Stimulated activated CD4-positive, alpha-beta T cell treated with anti-CD3 and anti-CD28 coated beads, Interleukin-12 subunit alpha, Interleukin-12 subunit beta, amount 100 ng/mL, for 24 hours (primary cell): ENCODE data around the gene CLN3.
"Not testable (repeated sequence)": the region's sequence is repeated elsewhere in the genome, so short reads cannot be mapped to it uniquely, and the experiment has no call there.

Source experiments
- DNase-seq, 2 experiments: peaks; one replicate each; pipeline ENCODE4 v3.0.0-alpha.2; 2020; ENCODE audit warnings: low read depth in 2 of 2

CLN3 gene

GRCh38 chr16:28513484-28514181, 21.8 kb upstream of the CLN3 start:
- DNase-seq: no peak

- DNase-seq: no peak
Measured at GRCh38 chr16:28511801-28512789, 20.2 kb upstream of the CLN3 start.

DNA sequence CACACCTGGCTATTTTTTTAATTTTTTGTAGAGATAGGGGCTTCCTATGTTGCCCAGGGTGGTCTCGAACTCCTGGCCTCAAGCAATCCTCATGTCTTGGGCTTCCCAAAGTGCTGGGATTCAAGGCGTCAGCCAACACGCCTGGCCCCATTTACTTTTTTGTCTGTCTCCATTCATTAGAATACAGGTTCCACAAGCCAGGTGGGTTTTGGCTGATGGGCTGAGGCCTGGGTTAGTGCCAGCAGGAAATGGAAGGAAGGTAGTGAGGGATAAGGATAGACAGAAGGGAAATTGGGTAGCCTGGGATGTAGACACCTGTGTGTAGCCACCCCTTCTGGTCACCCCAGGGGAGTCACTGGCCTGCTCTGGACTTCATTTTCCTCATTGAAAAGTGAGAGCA, 19.2 kb upstream of the CLN3 start:
- DNase-seq: no peak

- no peak for DNase-seq
Measured at GRCh38 chr16:28505489-28506137, 13.7 kb upstream of the CLN3 start.

DNA sequence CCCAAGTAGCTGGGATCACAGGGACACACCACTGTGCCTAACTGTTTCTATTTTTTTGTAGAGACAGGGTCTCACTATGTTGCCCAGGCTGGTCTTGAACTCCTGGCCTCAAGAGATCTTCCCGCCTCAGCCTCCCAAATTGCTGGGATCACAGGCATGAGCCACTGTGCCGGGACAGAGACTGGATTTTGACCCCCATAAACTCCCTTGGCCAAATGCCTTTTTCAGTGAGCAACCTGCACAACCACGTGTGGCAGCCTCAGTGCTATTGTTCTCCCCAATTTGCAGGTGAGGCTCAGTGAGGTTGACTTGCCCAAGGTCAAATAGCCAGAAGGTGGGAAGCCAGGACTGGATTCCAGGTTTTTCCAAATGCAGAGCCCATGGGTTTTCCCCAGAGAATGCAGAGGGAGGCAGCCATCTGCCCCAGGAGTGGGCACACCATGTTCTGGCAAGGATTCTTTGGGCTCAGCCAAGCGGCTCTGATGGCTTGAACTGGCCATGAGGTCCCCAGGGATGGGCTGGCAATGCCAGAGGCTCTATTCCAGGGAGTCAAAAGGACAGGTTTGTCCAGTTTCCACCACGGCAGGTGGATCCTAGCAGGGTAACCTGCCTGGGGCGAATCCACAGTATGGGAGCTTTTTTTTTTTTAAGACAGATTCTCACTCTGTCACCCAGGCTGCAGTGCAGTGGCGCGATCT, 13.0 kb upstream of the CLN3 start:
- no peak for DNase-seq

DNA sequence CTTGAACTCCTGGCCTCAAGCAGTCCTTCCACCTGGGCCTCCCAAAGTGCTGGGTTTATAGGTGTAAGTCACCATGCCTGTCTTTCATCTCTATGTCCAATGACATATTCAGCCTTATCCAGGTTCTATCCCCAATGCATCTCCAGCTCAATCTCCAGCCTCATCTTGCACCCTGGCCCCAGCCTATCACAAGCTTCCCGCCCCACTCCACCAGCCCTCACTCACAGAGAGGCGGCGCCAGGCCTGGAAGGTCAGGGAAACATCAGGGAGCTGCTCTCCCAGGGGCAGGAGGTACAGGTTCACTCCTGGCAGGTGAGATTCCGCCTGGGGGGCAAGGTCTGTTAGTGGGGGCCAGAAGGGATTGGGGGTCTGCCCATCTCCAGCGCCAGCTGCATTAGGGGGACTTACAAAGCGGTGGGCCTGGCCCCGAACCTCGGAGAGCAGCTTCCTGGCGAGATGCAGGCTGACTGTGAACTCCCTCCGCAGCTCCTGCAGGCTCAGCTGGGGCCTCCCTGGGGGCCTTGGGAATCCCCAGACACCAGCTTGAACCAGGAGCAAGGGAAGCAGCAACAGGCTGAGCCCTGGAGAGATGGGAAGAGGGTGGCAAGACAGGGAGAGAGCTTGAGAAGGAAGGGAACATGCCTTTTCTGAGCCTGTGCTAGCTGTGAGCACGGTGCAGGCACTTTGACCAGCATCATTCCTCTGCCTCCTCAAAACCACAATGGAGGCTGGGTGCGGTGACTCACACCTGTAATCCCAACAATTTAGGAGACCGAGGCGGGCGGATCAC, 11.8 kb upstream of the CLN3 start:
- no peak for DNase-seq

GRCh38 chr16:28502290-28502689, 10.4 kb upstream of the CLN3 start:
- DNase-seq: no peak

- no peak for DNase-seq
Measured at GRCh38 chr16:28501258-28502232, 9.7 kb upstream of the CLN3 start.

- DNase-seq: not testable (repeated sequence)
Measured at GRCh38 chr16:28500476-28501180, 8.8 kb upstream of the CLN3 start.

GRCh38 chr16:28499854-28500253, 8.0 kb upstream of the CLN3 start:
- DNase-seq: no peak

DNA sequence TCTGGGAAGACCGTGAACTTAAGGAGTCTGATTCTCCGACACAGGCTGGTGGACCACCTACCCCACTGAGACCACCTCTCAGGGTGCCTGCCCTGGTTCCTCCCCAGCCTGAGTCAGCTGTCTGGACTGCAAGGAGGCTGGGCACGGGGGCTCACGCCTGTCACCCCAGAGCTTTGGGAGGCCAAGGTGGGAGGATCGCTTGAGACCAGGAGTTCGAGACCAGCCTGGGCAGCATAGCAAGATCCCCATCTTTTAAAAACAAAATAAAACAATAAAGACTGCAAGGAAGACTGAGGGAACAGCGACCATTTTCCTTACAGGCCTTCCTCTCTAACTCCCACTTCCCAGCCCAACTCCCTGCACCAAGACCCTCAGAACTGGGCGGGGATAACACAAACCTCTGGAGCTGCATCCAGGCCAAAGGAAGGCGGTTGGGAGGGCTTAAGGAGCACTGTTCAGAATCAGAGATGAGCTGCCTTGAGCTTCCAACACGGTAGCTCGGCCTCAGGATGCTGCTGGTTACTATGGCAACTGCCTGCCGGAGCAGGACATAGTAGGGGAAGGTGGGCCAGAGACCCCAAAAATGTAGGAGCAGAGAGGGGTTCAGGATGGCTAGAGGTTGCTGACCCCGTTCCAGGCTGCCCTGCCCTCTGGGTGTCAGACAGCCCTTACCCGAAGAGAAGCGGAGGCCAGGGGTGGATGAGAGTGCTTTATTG, 7.0 kb upstream of the CLN3 start:
- no peak for DNase-seq

DNA sequence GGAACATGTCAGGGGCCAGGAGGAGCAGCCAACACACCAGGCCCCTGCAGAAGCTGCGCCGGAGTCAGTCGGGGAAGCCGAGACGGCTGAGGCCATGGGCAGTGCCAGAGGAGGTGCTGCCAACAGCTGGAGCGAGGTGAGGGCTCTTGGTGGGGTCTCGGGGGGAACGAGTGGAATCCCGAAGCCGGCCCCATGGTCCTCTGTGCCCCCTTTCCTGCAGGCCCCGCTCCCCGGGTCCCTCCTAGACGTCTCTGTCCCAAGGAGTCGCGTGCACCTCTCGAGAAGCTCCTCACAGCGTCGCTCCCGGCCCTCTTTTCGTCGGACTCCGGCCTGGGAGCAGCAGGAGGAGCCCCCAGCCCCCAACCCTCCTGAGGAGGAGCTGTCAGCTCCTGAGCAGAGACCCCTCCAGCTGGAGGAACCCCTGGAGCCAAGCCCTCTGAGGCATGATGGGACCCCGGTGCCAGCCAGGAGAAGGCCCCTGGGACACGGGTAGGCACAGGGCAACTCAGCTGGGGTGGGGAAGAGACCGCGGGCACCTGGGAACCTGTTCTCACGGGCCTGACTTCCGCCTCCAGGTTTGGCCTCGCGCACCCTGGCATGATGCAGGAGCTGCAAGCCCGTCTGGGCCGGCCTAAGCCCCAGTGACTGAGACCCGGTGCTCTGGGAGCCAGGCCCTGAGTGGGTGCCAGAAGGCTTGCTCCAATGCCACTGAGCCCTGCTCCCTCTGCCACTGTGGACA, 6.2 kb upstream of the CLN3 start:
- no peak for DNase-seq

- DNase-seq: no peak
Measured at GRCh38 chr16:28497386-28497785, 5.5 kb upstream of the CLN3 start.

DNA sequence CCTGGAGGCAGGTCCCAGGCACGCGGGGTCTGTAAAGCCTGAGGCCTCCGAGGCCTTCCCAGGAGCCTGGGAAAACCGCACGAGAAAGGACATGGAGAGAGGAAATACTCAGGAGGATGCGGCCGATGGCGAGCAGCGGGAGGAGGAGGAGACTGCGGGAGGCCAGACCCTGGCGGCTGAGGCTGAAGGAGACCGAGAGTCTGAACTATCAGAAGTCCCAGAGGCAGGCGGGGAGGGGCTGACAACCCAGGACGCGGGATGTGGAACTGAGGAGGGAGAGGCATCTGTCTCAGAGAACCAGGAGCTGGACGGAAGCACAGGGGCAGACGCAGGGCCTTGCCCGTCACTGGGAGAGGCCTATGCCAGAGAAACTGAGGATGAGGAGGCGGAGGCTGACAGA, 5.0 kb upstream of the CLN3 start:
- DNase-seq: no peak

DNA sequence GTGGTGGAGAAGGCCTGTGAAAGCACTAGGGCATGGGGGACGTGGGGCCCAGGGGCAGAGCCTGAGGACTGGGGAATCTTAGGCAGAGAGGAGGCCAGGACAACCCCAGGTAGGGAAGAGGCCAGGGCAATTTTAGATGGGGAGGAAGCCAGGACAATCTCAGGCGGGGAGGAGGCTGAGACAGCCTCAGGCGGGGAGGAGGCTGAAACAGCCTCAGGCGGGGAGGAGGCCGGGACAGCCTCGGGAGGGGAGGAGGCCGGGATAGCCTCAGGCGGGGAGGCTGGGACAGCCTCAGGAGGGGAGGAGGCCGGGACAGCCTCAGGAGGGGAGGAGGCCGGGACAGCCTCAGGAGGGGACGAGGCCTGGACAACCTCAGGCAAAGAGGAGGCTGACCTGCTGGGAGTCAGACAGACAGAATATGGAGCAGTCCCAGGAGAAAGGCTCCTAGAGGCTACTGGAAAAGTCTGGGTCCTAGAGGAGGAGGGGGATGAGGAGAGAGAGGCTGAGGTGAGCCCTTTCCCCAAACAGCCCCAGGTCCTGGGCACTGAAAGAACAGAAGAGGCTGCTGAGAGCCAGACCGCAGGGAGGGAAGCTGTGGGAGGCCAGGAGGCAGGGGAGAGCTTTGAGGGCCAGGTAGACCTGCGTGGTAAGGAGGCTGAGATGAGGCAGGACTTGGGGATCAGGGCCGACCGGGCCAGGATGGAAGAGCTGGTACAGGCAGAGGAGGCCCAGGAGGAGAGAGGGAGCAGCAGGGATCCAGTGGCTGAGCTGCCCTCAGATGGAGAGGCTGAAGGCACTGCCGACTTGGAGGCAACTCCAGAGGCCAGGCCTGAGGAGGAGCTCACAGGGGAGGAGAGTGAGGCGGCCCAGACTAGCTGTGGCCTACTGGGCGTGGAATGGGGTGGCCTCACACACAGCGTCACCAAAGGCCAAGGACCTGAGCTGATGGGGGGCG, 4.2 kb upstream of the CLN3 start:
- DNase-seq: no peak

- DNase-seq: no peak
Measured at GRCh38 chr16:28495098-28495793, 3.4 kb upstream of the CLN3 start.
